Measurements from ENCODE around the gene RSBN1L.
"Not testable (repeated sequence)": the region's sequence is repeated elsewhere in the genome, so short reads cannot be mapped to it uniquely, and the experiment has no call there.

Gene RSBN1L

DNA sequence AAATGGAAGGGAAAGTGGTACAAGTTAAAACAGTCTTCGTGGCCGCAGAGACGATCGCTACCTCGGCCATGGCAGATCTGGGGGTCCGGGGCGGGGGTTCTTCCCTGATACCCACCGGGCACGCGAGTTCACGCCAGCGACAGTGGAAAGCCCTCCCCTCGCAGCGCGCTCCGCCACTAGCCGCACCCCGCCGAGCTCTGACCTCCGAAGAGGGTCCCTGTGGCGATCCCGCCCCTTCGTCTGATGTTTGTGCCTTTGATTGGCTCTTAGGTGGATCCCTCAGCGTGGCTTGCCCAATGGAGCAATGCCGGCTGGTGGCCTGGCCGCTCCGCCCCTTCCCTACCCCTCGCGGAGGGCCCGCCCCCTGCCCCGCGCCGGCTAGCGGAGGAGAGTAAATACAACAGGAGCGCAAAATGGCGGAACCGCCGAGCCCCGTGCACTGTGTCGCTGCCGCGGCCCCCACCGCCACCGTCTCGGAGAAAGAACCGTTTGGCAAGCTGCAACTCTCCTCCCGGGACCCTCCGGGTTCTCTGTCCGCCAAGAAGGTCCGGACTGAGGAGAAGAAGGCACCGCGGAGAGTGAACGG lies at the start of gene RSBN1L:
RSBN1L (plus strand) TSS at position 403 of the 586 bp plus-strand sequence; CDS start at position 414, 11 bp downstream.
- DNase-seq, result peak; percentile 98

DNA sequence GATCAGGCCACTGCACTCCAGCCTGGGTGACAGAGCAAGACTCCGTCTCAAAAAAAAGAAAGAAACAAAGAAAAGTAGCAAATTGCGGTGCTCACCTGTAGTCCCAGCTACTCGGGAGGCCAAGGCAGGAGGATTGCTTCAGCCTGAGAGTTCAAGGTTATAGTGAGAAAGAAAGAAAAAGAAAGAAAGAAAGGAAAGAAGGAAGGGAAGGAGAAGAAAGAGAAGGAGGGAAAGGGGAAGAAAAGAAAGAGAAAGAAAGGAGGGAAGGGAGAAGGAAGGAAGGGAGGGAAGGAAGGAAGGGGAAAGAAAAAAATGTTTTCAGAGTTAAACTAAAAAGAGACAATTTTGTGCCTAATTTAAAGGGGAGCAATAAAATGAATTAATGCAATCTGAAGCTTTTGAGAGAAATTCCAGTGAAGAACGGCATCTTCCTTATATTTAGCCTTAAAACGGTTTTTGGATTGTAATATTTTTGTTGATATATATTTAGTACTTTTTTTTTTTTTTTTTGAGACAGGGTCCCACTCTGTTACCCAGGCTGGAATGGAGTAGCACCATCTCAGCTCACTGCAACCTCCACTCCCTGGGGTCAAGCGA lies 47.4 kb upstream of the RSBN1L start:
- DNase-seq, result no peak

DNA sequence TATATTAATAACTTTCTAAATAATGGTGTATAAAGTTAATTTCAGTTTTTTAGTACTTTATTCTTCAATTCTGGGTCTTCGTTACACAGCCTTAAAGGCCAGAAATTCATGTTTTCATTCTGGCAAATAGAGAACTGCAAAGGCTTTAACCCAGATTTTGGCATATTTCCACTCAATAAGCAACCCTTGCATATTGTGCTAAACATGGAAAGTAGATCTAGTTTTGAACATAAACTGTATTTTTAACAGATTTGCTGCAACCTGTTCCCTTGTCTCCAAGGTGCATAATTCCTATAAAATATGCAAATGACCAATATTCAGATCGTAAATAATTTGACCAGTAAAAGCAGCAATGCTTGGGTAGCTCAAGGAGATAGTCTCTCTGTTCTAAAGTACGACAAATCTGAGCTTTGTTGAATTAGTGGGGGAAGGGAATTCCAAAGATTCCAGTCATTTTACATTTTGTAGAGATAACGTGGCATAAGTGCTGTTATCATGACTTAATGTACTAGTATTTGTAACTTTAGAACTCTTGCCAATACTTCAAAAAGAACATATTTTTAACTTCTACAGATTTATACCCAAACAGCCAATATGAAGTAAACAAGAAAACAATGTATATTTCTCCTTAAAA lies 46.4 kb upstream of the RSBN1L start:
- DNase-seq, result no peak

DNA sequence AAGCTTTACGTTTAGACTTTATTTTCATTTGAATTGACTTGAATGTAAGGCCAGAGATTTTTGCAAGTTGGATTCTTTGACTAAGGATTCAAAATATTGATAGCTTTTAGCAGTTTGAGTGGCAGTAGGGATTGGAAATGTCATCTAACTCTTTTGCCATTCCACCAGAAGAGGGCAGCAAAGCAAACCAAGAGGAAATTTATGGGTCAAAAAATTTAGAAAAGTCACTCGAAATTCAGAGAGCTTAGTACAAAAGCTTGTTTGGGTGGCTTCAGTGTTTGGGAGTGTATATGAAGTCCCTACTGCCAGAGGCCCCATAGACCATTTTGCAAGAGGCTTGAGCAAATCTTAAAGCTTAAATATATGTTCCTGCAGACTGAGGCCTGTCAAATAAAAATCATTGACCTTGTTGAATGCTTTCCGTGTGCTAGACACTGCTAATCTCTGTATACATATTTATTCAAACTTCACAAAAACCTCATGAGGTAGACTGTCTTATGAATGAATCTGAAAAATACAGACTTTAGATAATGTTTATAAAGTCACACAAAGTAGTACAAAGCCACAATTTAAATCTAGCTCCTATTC lies 44.6 kb upstream of the RSBN1L start:
- DNase-seq, result peak; percentile 68

DNA sequence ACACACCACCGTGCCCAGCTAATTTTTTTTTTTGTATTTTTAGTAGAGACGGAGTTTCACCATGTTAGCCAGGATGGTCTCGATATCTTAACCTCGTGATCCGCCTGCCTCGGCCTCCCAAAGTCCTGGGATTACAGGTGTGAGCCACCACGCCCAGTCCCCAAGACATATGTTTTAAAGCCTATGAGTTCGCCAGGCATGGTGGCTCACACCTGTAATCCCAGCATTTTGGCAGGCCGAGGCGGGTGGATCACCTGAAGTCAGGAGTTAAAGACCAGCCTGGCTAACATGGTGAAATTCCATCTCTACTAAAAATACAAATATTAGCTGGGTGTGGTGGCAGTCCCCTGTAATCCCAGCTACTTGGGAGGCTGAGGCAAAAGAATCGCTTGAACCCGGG lies 43.4 kb upstream of the RSBN1L start:
- not testable (repeated sequence) for DNase-seq

DNA sequence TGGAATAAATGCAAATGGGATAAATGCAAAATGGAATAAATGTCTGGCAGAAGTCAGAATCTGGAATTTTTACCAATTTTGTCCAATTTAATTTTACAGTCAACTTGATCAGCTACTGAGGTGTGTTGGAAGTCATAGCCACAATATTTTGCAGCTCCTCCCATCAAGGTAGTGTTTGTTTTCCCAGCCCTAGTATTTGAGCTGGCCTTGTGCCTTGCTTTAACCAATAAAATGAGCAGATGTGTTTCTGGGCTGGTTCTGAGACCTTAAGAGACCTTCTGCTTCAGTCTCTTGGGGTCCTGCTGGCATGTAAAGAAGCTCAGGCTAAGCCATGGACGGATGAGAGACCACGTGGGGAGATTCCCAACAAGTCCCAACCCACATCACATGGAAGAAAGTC lies 42.7 kb upstream of the RSBN1L start:
- DNase-seq, result no peak

DNA sequence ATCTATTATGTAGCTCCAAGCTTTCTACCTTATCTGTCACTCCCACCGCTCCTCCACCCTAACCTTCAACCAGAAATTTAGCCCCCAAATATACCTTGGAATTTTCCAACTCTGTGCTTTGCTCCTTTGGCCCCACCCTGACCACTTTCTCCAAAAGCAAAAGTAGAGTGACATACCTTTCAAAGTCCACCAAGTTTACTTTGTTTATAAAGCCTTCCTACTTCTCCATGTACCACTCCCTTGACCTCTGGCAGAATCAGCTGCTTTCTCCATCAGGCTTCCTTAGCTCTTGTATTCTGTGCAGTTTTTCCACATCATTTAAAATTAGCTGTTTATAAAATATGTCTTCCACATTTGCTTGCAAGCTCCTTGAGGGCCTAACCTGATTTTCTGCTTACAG lies 40.9 kb upstream of the RSBN1L start:
- no peak for DNase-seq

DNA sequence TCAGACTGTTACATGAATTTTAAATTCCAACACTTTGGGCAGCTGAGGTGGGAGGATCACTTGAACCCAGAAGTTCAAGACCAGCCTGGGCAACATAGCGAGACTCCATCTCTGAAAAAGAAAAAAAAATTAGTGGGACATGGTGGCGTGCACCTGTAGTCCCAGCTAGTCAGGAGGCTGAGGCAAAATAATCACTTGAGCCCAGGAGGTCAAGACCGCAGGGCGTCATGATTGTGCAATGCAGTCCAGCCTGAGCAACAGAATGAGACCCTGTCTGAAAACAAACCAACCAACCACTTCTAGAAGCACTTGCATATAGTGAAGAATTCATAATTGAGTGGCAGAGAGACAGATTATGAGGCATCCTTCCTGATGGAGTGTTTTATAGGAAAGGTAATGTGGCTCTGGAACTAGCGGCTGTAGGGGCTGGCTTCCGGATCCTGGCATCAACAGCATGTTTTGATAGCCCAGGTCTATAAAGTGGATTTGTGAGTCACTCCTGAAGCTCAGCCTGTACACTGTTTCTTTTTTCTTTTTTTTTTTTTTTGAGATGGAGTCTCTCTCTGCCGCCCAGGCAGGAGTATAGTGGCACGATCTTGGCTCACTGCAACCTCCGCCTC lies 40.3 kb upstream of the RSBN1L start:
- DNase-seq, result no peak

DNA sequence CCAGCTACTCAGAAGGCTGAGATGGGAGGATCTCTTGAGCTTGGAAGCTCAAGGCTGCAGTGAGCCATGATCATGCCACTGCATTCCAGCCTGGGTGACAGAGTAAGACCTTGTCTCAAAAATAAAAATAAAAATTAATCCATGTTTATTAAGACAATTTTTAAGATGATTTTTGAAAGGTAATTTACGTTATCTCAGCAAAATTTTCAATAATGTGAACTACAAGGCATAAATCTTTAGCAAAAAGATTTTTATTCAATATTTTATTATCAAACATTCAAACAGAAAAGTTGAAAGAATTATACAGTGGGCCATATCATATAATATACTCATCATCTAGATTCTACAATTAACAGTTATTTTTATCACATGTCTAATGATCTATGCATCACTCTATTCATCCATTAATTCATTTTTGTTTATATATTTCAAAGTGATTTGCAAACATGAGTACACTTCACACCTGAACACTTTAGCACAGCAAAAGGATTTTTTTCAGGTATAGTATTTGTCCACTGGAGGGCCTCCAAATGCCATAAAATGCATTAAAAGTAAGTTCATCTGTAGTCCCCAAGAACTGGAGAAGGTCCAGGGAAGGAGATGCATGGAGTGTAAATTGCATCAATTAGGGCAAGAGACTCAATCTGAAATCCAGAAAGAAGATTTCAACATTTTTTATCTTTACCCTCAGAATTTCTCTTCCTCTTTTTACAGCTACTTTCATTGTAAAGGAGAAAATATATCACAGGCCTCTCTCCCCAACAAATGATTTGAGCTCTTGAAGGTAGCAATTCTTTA lies 38.6 kb upstream of the RSBN1L start:
- peak; percentile 80 for DNase-seq

DNA sequence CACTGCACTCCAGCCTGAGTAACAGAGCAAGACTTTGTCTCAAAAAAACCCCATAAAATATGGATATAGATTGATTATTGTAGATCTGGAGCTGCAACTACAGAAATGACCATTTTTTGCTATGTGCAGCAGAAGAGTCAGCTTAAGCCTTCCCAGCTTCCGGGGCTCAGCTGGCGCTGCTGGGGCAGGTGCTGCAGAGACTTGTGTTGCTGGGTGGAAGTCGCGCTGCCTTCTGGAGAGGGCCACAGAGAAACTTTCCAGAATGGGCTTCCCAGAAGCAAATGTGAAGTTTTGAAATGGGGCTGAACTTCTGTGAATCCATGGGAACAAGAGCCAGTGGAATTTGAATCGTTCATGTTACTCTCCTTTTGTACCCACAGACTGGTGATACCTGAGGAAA lies 37.3 kb upstream of the RSBN1L start:
- DNase-seq, result no peak

DNA sequence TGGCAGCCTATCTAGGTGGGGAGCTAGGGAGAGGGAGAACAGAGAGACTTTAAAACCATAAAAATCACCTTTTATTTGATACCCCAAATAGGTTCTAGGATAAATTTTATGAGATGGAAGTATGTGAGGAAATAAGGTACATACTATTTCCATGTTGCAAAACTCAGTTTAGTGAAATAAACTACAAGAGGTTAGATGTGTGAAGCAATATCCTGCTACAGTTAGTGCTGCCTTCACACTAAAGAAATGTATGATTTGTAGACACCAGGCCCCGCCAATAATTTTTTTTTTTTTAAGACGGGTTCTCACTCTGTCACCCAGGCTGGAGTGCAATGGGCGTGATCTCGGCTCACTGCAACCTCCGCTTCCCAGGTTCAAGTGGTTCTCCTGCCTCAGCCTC lies 34.4 kb upstream of the RSBN1L start:
- DNase-seq, result no peak

DNA sequence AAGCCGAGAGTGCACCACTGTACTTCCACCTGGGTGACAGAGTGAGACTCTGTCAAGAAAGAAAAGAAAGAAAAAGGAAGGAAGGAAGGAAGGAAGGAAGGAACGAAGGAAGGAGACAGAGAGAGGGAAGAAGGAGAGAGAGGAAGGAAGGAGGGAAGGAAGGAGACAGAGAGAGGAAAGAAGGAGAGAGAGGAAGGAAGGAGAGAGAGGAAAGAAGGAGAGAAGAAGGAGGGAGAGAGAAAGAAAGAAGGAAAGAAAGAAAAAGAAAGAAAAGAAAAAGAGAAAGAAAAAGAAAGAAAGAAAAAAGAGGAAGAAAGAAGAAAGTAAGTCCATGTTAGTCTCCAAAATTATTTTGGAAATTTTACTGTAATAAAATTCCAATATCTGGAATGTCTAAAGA lies 33.4 kb upstream of the RSBN1L start:
- no peak for DNase-seq

DNA sequence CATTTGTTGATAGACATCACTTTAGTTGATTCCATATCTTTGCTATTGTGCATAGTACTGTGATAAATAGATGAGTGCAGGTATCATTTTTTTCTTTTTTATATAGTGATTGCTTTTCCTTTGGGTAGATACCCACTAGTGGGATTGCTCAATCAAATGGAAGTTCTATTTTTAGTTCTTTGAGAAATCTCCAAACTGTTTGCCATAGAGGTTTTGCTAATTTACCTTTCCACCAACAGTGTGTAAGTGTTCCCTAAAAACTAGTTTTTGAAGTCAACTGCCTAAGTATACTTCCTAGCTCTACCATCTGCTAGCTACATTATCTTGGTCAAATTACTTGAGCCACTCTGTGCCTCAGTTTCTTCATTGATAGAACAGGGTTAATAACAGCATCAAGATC lies 31.5 kb upstream of the RSBN1L start:
- no peak for DNase-seq

DNA sequence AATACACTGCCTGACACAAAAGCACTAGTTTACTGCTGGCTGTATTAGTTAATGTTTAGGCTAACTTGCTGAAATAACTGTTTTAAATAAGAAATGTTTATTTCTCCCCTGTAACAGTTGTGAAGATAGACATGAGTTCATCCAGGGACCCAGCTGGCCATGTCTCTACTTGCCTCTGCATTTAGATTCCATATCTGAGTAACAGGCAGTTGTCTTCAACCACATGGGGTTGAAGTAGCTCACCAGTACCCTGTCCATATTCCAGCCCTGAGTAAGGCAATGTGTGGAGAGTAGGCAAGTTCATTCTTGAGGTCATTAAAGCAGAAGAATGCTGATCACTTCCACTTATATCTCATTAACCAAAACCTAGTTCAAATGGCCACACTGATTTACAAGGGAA lies 31.1 kb upstream of the RSBN1L start:
- no peak for DNase-seq

DNA sequence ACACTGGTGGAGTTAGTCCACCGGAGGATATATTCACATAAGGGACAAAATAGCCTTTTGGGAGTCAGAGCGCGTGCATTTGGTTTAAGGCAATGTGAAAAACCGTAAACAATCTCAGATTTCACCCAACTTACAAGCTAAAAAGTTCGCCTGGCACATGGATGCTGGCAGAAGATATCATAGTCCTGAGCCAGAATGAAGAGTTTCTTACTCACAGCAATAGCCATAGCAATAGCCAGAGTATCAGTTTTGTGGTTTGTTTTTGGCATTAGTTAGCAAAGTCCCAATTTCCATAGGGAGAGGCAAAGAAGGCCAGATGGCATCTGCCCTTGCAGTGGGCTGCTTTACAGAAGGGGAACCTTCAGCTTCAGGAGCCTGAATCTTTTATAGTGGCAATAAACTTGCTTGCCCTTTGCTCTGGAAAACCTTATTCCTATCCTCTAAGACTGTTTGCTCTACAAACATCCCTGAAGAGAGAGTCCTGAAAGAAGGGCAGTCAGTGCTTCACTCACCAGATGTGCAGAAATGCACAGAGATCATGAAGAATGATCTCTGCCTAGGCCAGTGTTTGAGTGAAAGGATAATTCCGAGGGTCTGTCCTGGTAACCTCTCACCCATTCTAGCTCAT lies 28.7 kb upstream of the RSBN1L start:
- DNase-seq, result no peak

DNA sequence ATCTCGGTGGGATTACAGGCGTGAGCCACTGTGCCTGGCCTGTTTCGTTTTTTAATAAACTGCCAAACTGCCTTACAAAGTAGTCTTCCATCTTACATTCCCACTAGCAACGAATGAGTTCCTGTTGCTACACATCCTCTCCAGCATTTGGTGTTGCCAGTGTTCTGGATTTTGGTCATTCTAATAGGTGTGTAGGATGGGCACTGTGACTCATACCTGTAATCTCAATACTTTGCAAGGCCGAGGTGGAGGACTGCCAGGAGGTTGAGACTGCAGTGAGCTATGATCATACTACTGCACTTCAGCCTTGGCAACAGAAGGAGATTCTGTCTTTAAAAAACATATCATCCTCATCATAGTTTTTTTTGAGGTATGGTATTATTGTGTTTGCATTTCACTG lies 21.4 kb upstream of the RSBN1L start:
- no peak for DNase-seq

DNA sequence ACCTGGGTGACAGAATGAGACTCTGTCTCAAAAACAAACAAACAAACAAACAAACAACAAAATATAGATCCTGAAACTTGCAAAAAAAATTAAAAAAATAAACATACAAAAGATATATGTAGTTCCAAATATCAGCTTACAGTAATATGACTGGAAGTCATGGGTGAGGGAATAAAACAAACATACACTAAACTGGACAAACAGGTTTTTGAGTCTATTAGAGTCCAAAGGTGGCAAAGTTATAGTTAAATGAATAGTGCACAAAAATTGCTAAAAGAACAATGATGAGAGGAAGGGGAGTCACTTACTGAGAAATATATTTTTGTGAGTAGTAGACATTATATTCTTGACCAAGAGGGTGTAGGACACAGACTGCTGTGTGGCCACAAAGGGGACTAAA lies 16.7 kb upstream of the RSBN1L start:
- no peak for DNase-seq

DNA sequence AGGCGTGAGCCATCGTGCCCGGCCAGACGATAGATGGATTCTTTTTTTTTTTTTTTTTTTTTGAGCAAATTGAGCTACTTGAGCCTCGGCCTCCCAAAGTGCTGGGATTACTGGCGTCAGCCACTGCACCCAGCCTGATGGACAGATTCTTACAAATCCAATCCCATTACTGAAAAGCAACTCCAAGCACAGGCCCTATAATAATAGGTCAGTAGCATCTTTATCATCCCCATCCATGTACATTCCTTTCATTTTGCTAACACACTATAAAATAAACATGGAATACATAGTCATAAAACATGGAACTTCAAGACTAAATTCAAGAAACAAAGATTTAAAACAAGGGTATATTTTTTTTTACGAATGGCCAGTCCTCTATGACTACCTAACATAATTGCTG lies 16.0 kb upstream of the RSBN1L start:
- DNase-seq, result no peak

DNA sequence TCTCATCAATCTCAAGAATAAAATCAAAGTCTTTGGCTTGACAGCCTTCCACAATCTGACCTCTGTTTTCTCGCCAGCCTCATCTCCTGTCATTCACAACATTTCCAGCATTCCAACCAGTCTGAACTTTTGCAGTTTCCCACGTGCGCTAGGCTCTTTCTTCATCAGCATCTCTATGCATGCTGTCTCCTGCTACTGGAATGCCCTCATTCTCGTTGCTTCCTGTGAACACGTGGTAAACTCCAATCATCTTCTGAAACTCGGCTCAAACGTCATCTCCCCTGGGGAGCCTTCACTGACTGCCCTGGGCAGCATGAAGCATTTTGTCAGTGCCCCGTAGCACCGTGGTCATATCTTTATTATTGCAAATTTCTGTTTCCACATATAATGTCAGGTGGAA lies 12.2 kb upstream of the RSBN1L start:
- DNase-seq, result no peak

DNA sequence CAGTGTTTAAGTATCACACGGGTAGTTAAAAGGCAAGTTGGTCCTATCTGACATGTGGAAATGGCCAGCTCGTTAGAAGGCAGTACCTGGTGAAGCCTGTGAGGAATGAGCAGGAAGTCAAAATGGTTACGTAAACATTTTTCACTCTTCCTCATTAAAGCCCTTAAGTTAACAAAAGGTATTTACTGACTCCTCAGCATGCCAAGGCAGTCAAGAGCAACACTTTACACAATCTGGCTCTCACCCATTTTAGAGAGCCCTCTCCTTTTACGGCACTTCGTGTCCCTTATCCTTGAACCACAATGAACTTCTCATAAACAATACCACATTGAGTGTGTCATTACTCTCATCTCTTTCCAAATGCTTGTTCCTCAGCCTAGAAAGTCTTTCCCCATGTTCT lies 11.0 kb upstream of the RSBN1L start:
- no peak for DNase-seq

DNA sequence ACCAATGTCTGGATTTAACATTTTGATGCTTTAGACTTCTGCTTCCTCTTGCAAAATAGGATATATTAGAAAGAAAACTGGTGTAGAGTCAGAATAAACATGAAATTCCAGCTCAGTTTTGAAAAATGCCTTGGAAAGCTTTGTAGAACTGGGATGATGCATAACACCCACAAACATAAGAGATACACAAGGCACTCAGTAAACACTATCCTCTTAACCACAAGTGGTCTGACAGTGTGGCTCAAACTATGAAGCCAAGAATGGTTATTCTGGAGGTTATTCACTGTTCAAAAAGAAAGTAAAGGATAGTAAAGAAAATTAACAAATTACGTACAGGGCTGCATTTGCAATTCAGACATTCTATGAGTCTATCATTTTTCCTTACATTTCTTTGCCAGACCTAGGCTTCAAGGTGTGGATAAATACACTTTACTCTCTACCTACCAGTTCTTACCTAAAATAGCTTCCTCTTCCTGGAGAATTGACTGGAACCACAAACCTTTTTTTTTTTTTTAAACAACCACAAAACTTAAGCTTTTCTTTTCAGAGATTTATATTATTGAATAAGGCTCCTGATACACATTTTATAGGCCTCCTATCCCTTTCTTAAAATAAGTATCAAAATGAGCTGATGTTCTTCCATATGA lies 9.0 kb upstream of the RSBN1L start:
- no peak for DNase-seq

DNA sequence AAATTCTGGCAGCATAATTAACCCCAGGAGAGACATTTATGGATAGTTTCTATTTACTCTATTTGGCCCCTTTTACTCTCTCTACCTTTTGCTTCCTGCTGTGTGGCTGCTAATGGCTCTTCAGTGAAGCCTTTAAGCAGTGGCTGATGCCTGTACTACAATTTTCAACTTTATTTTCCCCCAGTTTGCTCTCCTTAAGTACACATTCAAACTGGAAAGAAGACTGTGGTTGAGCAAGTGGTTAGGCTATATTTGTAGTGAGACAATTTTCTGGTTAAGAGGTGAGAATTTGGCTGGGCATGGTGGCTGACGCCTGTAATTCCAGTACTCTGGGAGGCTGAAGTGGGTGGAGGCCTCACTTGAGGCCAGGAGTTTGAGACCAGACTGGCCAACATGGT lies 8.5 kb upstream of the RSBN1L start:
- no peak for DNase-seq
